ENCODE data around the gene CORO7. TPM values are rescaled to one million over a fixed set of nuclear protein-coding genes. Genes with fewer than 3 reads are reported as not detected.
A peak's percentile ranks its signal among the peaks of the same experiment; 100 is the strongest.

Gene CORO7
- polyA plus RNA-seq, 2 of the 4 experiments (the other 2 are of a cell fraction): 6.0 to 11.9 TPM

DNA sequence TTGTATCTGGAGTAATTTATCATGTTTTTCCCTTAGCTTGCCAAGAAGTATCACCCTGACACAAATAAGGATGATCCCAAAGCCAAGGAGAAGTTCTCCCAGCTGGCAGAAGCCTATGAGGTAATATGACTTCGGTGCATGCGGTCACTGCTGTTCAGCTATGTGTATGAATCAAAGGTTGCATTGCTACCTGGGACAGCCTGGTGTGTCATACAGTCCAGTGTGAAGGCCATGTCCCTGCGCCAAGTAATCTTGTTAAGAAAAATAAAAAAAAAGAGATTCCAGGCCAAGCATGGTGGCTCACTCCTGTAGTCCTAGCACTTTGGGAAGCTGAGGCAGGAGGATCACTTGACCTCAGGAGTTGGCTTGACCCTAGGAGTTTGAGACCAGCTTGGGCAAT lies 21.0 kb upstream of the CORO7 start:
- no peaks in the 10 kb centered on the region for H3K9me3 ChIP-seq
- WGBS (ENCODE audit: missing lambda C conversion rate): 100% methylated on average over 3 of the region's 3 CpGs
- H3K4me3 ChIP-seq: no peak overlapping the region
- ATAC-seq (no peak), FAIRE-seq (no peak), DNase-seq (ENCODE audit: low read depth in 1 of 2, low spot score in 1 of 2) (no peak)
- peaks cover 10% of the 10 kb centered on the region for H3K4me1 ChIP-seq
- POLR2A ChIA-PET: no interaction called here
- CTCF ChIA-PET: interaction anchor here (0.6 to 1.7 kb wide), 5 partner anchors 9 to 287 kb away, joined by 3 to 7 read pairs (median 4); partner anchors contain the start of gene MGRN1
- no peak overlapping the region for H3K4me2 ChIP-seq
- TF ChIP-seq, protein P1, sequence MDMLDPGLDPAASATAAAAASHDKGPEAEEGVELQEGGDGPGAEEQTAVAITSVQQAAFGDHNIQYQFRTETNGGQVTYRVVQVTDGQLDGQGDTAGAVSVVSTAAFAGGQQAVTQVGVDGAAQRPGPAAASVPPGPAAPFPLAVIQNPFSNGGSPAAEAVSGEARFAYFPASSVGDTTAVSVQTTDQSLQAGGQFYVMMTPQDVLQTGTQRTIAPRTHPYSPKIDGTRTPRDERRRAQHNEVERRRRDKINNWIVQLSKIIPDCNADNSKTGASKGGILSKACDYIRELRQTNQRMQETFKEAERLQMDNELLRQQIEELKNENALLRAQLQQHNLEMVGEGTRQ (IDR thresholded peaks at IDR 0.05): no peak
- no peak for TF ChIP-seq CEBPB (IDR thresholded peaks at IDR 0.05)
- no peak for TF ChIP-seq HOXB13 (CRISPR knock-in tag; IDR thresholded peaks at IDR 0.05; ENCODE audit: low read depth)
- TF ChIP-seq, protein P2, sequence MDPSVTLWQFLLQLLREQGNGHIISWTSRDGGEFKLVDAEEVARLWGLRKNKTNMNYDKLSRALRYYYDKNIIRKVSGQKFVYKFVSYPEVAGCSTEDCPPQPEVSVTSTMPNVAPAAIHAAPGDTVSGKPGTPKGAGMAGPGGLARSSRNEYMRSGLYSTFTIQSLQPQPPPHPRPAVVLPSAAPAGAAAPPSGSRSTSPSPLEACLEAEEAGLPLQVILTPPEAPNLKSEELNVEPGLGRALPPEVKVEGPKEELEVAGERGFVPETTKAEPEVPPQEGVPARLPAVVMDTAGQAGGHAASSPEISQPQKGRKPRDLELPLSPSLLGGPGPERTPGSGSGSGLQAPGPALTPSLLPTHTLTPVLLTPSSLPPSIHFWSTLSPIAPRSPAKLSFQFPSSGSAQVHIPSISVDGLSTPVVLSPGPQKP (IDR thresholded peaks at IDR 0.05; ENCODE audit: low read depth, low read length): no peak
- no peak for TF ChIP-seq GATA3 (IDR thresholded peaks at IDR 0.05; ENCODE audit: borderline replicate concordance)
- TF ChIP-seq, protein P3, sequence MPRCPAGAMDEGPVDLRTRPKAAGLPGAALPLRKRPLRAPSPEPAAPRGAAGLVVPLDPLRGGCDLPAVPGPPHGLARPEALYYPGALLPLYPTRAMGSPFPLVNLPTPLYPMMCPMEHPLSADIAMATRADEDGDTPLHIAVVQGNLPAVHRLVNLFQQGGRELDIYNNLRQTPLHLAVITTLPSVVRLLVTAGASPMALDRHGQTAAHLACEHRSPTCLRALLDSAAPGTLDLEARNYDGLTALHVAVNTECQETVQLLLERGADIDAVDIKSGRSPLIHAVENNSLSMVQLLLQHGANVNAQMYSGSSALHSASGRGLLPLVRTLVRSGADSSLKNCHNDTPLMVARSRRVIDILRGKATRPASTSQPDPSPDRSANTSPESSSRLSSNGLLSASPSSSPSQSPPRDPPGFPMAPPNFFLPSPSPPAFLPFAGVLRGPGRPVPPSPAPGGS (IDR thresholded peaks at IDR 0.05): no peak
- no peak for TF ChIP-seq FOSL2 (IDR thresholded peaks at IDR 0.05)
- no peak for TF ChIP-seq FOSL2 (CRISPR knock-in tag; IDR thresholded peaks at IDR 0.05)
- TF ChIP-seq POLR2A (IDR thresholded peaks at IDR 0.05; ENCODE audit: low read length): no peak
- TF ChIP-seq POLR2AphosphoS2 (conservative IDR thresholded peaks at IDR 0.05; ENCODE audit: low read length): no peak
- TF ChIP-seq TFCP2L1 (CRISPR knock-in tag; IDR thresholded peaks at IDR 0.05): no peak
- TF ChIP-seq NFE2L2 (conservative IDR thresholded peaks at IDR 0.05; ENCODE audit: low read length): no peak
- no peak overlapping the region for H3K27ac ChIP-seq

- Histone ChIP-seq H3K27ac (peak overlapping the region in 1 of 2 experiments; percentile 47; a peak in 3 of 6 replicates), H3K9me3 (no peaks in the 10 kb centered on the region), H3K4me2 (peak overlapping the region; percentile 8; the same call in 1 of the 3 replicates), H3K4me1 (peaks cover 10% of the 10 kb centered on the region), H3K4me3 (no peak overlapping the region)
- no peak for ATAC-seq
- peak; percentile 39 for TF ChIP-seq MAFK (IDR thresholded peaks at IDR 0.05; ENCODE audit: partially characterized antibody)
- TF ChIP-seq TFCP2L1 (CRISPR knock-in tag; IDR thresholded peaks at IDR 0.05): no peak
- ChIA-PET CTCF (interaction anchor here (0.6 to 1.1 kb wide), 5 partner anchors 10 to 145 kb away, joined by 3 to 5 read pairs (median 3); no protein-coding TSS in a partner anchor), POLR2A (no interaction called here)
- no peak for FAIRE-seq
- no peak for DNase-seq (ENCODE audit: low read depth in 1 of 2, low spot score in 1 of 2)
- 90% methylated on average over 8 of the region's 8 CpGs for WGBS (ENCODE audit: missing lambda C conversion rate)
Observed at GRCh38 chr16:4435337-4436067, 19.1 kb upstream of the CORO7 start.

GRCh38 chr16:4433914-4434787 lies 17.8 kb upstream of the CORO7 start:
- TF ChIP-seq MAFK (IDR thresholded peaks at IDR 0.05; ENCODE audit: partially characterized antibody): no peak
- no peak for TF ChIP-seq RFX5 (IDR thresholded peaks at IDR 0.05)
- no peak for TF ChIP-seq EHF (CRISPR knock-in tag; IDR thresholded peaks at IDR 0.05)
- TF ChIP-seq EP300 (IDR thresholded peaks at IDR 0.05): no peak
- TF ChIP-seq PBX3 (IDR thresholded peaks at IDR 0.05): no peak
- TF ChIP-seq FOSB (CRISPR knock-in tag; IDR thresholded peaks at IDR 0.05): no peak
- no peak for TF ChIP-seq HOXB5 (CRISPR knock-in tag; IDR thresholded peaks at IDR 0.05)
- TF ChIP-seq MYC (IDR thresholded peaks at IDR 0.05; ENCODE audit: borderline replicate concordance, low read length): no peak
- no peak for TF ChIP-seq BHLHE40 (IDR thresholded peaks at IDR 0.05; ENCODE audit: low read depth, low read length)
- TF ChIP-seq, protein P1 (IDR thresholded peaks at IDR 0.05): no peak
- TF ChIP-seq HDAC2 (IDR thresholded peaks at IDR 0.05): no peak
- no peak for TF ChIP-seq SMC3 (IDR thresholded peaks at IDR 0.05)
- no peak for TF ChIP-seq KDM5A (IDR thresholded peaks at IDR 0.05)
- TF ChIP-seq, protein P2 (IDR thresholded peaks at IDR 0.05; ENCODE audit: low read depth, low read length): no peak
- no peak for TF ChIP-seq TFCP2L1 (CRISPR knock-in tag; IDR thresholded peaks at IDR 0.05)
- no peak for TF ChIP-seq FOXS1 (CRISPR knock-in tag; IDR thresholded peaks at IDR 0.05)
- no peaks in the 10 kb centered on the region for H3K9me3 ChIP-seq
- DNase-seq (ENCODE audit: low read depth in 1 of 2, low spot score in 1 of 2): no peak
- CTCF ChIA-PET: interaction anchor here (1.5 kb wide), 1 partner anchor 75 kb away, joined by 5 read pairs; no protein-coding TSS in a partner anchor
- 90% methylated on average over 12 of the region's 12 CpGs for WGBS (ENCODE audit: missing lambda C conversion rate)
- peaks cover 10% of the 10 kb centered on the region for H3K4me1 ChIP-seq
- POLR2A ChIA-PET: no interaction called here
- FAIRE-seq: no peak
- H3K27ac ChIP-seq: no peak overlapping the region
- H3K4me2 ChIP-seq: no peak overlapping the region
- no peak for ATAC-seq
- H3K4me3 ChIP-seq: no peak overlapping the region

Measured in A549 (cell line).